Stimulated activated CD4-positive, alpha-beta T cell treated with anti-CD3 and anti-CD28 coated beads, Interleukin-4, amount 100 ng/mL, for 48 hours (primary cell): ENCODE measurements around the gene SMARCA1.
A peak's percentile ranks its signal among the peaks of the same experiment; 100 is the strongest.
"Not testable (repeated sequence)": the region's sequence is repeated elsewhere in the genome, so short reads cannot be mapped to it uniquely, and the experiment has no call there.

Source experiments
- DNase-seq, 2 donors: peaks; one replicate each; pipeline ENCODE4 v3.0.0-alpha.2; 2020; ENCODE audit warnings: low read depth in 2 of 2

SMARCA1 gene

GRCh38 chrX:129523079-129523911 is at the start of gene SMARCA1:
SMARCA1 (minus strand) TSS chrX:129523490; CDS start chrX:129523370, 120 bp downstream.
- DNase-seq = no peak

GRCh38 chrX:129572422-129572821 is 49.1 kb upstream of the SMARCA1 start:
- DNase-seq = no peak

- DNase-seq = no peak
Observed at GRCh38 chrX:129568349-129568748, 45.1 kb upstream of the SMARCA1 start.

- no peak for DNase-seq
Observed at GRCh38 chrX:129566073-129566472, 42.8 kb upstream of the SMARCA1 start.

- no peak for DNase-seq
Observed at GRCh38 chrX:129565046-129565650, 41.9 kb upstream of the SMARCA1 start.

- DNase-seq = not testable (repeated sequence)
Observed at GRCh38 chrX:129564345-129564744, 41.1 kb upstream of the SMARCA1 start.

GRCh38 chrX:129561453-129561852 is 38.2 kb upstream of the SMARCA1 start:
- no peak for DNase-seq

- no peak for DNase-seq
Observed at GRCh38 chrX:129559783-129560182, 36.5 kb upstream of the SMARCA1 start.

- DNase-seq = no peak
Observed at GRCh38 chrX:129557844-129558480, 34.7 kb upstream of the SMARCA1 start.

- DNase-seq = no peak
Observed at GRCh38 chrX:129556806-129557315, 33.6 kb upstream of the SMARCA1 start.

GRCh38 chrX:129554816-129555215 is 31.5 kb upstream of the SMARCA1 start:
- not testable (repeated sequence) for DNase-seq

GRCh38 chrX:129553619-129554288 is 30.5 kb upstream of the SMARCA1 start:
- DNase-seq = no peak

- DNase-seq = no peak
Observed at GRCh38 chrX:129549124-129549523, 25.8 kb upstream of the SMARCA1 start.

- DNase-seq = no peak
Observed at GRCh38 chrX:129545408-129545807, 22.1 kb upstream of the SMARCA1 start.

- DNase-seq = no peak
Observed at GRCh38 chrX:129544780-129545179, 21.5 kb upstream of the SMARCA1 start.

GRCh38 chrX:129540722-129541184 is 17.5 kb upstream of the SMARCA1 start:
- DNase-seq = no peak

GRCh38 chrX:129540068-129540653 is 16.9 kb upstream of the SMARCA1 start, which contains the start of gene OCRL:
OCRL (plus strand) TSS chrX:129540259; CDS start chrX:129540440, 181 bp downstream.
- peak; percentile 33 to 42 for DNase-seq

GRCh38 chrX:129534816-129535578 is 11.7 kb upstream of the SMARCA1 start:
- no peak for DNase-seq

GRCh38 chrX:129531132-129531531 is 7.8 kb upstream of the SMARCA1 start:
- DNase-seq = no peak

- DNase-seq = no peak
Observed at GRCh38 chrX:129530410-129530809, 7.1 kb upstream of the SMARCA1 start.
